SIG-M5 treated with dmso at 0.1 percent for 504 hours (cell line): ENCODE data around the gene DEFB125.
"Not testable (repeated sequence)": the region's sequence is repeated elsewhere in the genome, so short reads cannot be mapped to it uniquely, and the experiment has no call there.

Experiments
- DNase-seq: peaks from one replicate; lab custom pipeline; 2025; ENCODE audit not compliant: unreplicated experiment; lab: John Stamatoyannopoulos, UW

DEFB125 gene

GRCh38 chr20:87401-87800 lies at the start of gene DEFB125:
TSS of gene DEFB125 (plus strand) at chr20:87672. CDS start at chr20:87710, 38 bp downstream.
- no peak for DNase-seq

GRCh38 chr20:60035-60918 lies 27.2 kb upstream of the DEFB125 start:
- DNase-seq, result no peak

- no peak for DNase-seq
Measured at GRCh38 chr20:61230-61629, 26.2 kb upstream of the DEFB125 start.

GRCh38 chr20:61757-62156 lies 25.7 kb upstream of the DEFB125 start:
- no peak for DNase-seq

- no peak for DNase-seq
Measured at GRCh38 chr20:62487-62886, 25.0 kb upstream of the DEFB125 start.

GRCh38 chr20:64026-64603 lies 23.4 kb upstream of the DEFB125 start:
- no peak for DNase-seq

GRCh38 chr20:64766-65322 lies 22.6 kb upstream of the DEFB125 start:
- no peak for DNase-seq

GRCh38 chr20:77231-77630 lies 10.2 kb upstream of the DEFB125 start:
- no peak for DNase-seq

- no peak for DNase-seq
Measured at GRCh38 chr20:78338-78737, 9.1 kb upstream of the DEFB125 start.

GRCh38 chr20:79565-79964 lies 7.9 kb upstream of the DEFB125 start:
- no peak for DNase-seq

- no peak for DNase-seq
Measured at GRCh38 chr20:90651-91050, 3.2 kb downstream of the DEFB125 start.

- DNase-seq, result no peak
Measured at GRCh38 chr20:93641-94040, 6.2 kb downstream of the DEFB125 start.

- no peak for DNase-seq
Measured at GRCh38 chr20:95215-95614, 7.7 kb downstream of the DEFB125 start.

- DNase-seq, result not testable (repeated sequence)
Measured at GRCh38 chr20:97691-98090, 10.2 kb downstream of the DEFB125 start.

GRCh38 chr20:101975-102374 lies 14.5 kb downstream of the DEFB125 start:
- DNase-seq, result no peak

- DNase-seq, result no peak
Measured at GRCh38 chr20:103456-103855, 16.0 kb downstream of the DEFB125 start.

GRCh38 chr20:112396-112795 lies 24.9 kb downstream of the DEFB125 start:
- DNase-seq, result no peak

GRCh38 chr20:117518-117917 lies 30.0 kb downstream of the DEFB125 start:
- no peak for DNase-seq

GRCh38 chr20:129786-130323 lies 42.4 kb downstream of the DEFB125 start:
- DNase-seq, result not testable (repeated sequence)

GRCh38 chr20:137668-138490 lies 50.4 kb downstream of the DEFB125 start:
- DNase-seq, result no peak

- no peak for DNase-seq
Measured at GRCh38 chr20:142290-142689, 54.8 kb downstream of the DEFB125 start, which contains the start of gene DEFB126. TSS of gene DEFB126 (plus strand) at chr20:142590. CDS start at chr20:142629, 39 bp downstream.
